Right lobe of liver (tissue), 6 donors: ENCODE results near the gene PLAC1. TPM values are rescaled to one million over a fixed set of nuclear protein-coding genes. Genes with fewer than 3 reads are reported as not detected.

ENCODE experiments used
- ATAC-seq, 4 donors: fragments of 200-7000 bp; cut with Tn5 transposase; one replicate each; pipeline ENCODE4 v1.9.1; 2020; ENCODE audit warnings: mild to moderate bottlenecking in 4 of 4, moderate library complexity in 4 of 4
- DNase-seq, 3 donors: peaks; one replicate each; pipeline ENCODE4 v3.0.0-alpha.2; 2020
- H3K27ac ChIP-seq, 3 donors: fragments of 200-600 bp; one replicate each; pipeline ENCODE4 v1.8.0; 2022
- H3K27me3 ChIP-seq, 2 donors: fragments of 200-600 bp; one replicate each; pipeline ENCODE4 v1.8.0; 2022
- H3K36me3 ChIP-seq, 4 donors: fragments of 200-600 bp; sonication (generic) in 1 of 4; one replicate each; pipeline versions ENCODE4 v1.5.1 to v1.8.0; 2017 to 2022; ENCODE audit warnings: control low read depth in 1 of 4
- H3K4me1 ChIP-seq, 4 donors: fragments of 200-600 bp; sonication (generic) in 1 of 4; one replicate each; pipeline versions ENCODE4 v1.5.1 to v1.8.0; 2017 to 2022; ENCODE audit warnings: control low read depth in 1 of 4
- H3K4me3 ChIP-seq, 3 donors: fragments of 200-600 bp; one replicate each; pipeline ENCODE4 v1.8.0; 2022
- H3K9me3 ChIP-seq, 4 donors: fragments of 200-600 bp; sonication (generic) in 1 of 4; one replicate each; pipeline versions ENCODE4 v1.5.1 to v1.8.0; 2017 to 2022; ENCODE audit warnings: control low read depth in 1 of 4
- POLR2A ChIP-seq: fragments of 450-650 bp; IDR thresholded peaks from one replicate; pipeline ENCODE4 v1.6.1; 2017; ENCODE audit warnings: antibody characterized with exemption, mild to moderate bottlenecking
- WGBS: methylation state at CpG from one replicate; pipeline ENCODE4 v1.1.6; 2018; ENCODE audit warnings: low coverage, low lambda C conversion rate; ENCODE audit not compliant: insufficient coverage; ENCODE audit errors: missing lambda C conversion rate; 5-methylcytosine and 5-hydroxymethylcytosine counted together
- intact Hi-C, 2 donors: fragments of 100-400 bp; cut with DNase I; formaldehyde crosslinking; loops; one replicate each; pipeline versions ENCODE4 v1.11.2 to v1.14.1; 2022
- total RNA-seq, 6 experiments: library from RNA; depleted of rRNA in 2 of 6; stranded (reverse); fragments of >200 nt in 2 of 6; fragmentation: NEBNext Ultra II Directional in 3 of 6; extraction: Animal tissue kit (Norgen Biotek cat#: 25700) in 3 of 6; gene quantifications; one replicate each; pipeline versions ENCODE4 v1.1.0 to v1.2.4, GENCODE V29; 2016 to 2023
- TF ChIP-seq, protein P1 (sequence below), 4 donors: fragments of 200-600 bp in 3 of 4; fragments of 450-650 bp in 1 of 4; IDR thresholded peaks; one replicate each; pipeline versions ENCODE4 v1.5.1 to v1.8.0; 2016 to 2022; ENCODE audit warnings: antibody characterized with exemption in 4 of 4, mild to moderate bottlenecking in 2 of 4
- donor health status: DM: no; HTN: yes; CAD: no.
- donor health status: DM: no; HTN: no; CAD: no.
- donor health status: DM: no; HTN: no; CAD: no.
- donor health status: DM: no; HTN: yes; CAD: no.
- donor health status: DM: no; HTN: yes; CAD: no.

The PLAC1 gene
- total RNA-seq, 6 experiments from 2014 or later = not detected

- DNase-seq (no peak), ATAC-seq (no peak)
- intact Hi-C loops = no loop called here
- H3K36me3 ChIP-seq = no peaks in the 10 kb centered on the region
- 70% methylated on average over 3 of the region's 6 CpGs for WGBS
- H3K27ac ChIP-seq = no peak overlapping the region
- TF ChIP-seq, protein P1, sequence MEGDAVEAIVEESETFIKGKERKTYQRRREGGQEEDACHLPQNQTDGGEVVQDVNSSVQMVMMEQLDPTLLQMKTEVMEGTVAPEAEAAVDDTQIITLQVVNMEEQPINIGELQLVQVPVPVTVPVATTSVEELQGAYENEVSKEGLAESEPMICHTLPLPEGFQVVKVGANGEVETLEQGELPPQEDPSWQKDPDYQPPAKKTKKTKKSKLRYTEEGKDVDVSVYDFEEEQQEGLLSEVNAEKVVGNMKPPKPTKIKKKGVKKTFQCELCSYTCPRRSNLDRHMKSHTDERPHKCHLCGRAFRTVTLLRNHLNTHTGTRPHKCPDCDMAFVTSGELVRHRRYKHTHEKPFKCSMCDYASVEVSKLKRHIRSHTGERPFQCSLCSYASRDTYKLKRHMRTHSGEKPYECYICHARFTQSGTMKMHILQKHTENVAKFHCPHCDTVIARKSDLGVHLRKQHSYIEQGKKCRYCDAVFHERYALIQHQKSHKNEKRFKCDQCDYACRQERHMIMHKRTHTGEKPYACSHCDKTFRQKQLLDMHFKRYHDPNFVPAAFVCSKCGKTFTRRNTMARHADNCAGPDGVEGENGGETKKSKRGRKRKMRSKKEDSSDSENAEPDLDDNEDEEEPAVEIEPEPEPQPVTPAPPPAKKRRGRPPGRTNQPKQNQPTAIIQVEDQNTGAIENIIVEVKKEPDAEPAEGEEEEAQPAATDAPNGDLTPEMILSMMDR (IDR thresholded peaks at IDR 0.05) = no peak
- TF ChIP-seq POLR2A = no peak
- no peaks in the 10 kb centered on the region for H3K27me3 ChIP-seq
- H3K9me3 ChIP-seq = no peaks in the 10 kb centered on the region
- no peaks in the 10 kb centered on the region for H3K4me1 ChIP-seq
- H3K4me3 ChIP-seq = no peak overlapping the region
Measured at GRCh38 chrX:134607523-134607922, 50.7 kb downstream of the PLAC1 start.

GRCh38 chrX:134604701-134605311 is 53.5 kb downstream of the PLAC1 start:
- H3K27me3 ChIP-seq = no peaks in the 10 kb centered on the region
- TF ChIP-seq POLR2A = no peak
- TF ChIP-seq, protein P1 (IDR thresholded peaks at IDR 0.05) = no peak
- no peak overlapping the region for H3K27ac ChIP-seq
- no peak overlapping the region for H3K4me3 ChIP-seq
- no peaks in the 10 kb centered on the region for H3K36me3 ChIP-seq
- intact Hi-C loops = no loop called here
- DNase-seq (no peak), ATAC-seq (no peak)
- H3K9me3 ChIP-seq = no peaks in the 10 kb centered on the region
- H3K4me1 ChIP-seq = no peaks in the 10 kb centered on the region
- WGBS = 41% methylated on average over 3 of the region's 4 CpGs

DNA sequence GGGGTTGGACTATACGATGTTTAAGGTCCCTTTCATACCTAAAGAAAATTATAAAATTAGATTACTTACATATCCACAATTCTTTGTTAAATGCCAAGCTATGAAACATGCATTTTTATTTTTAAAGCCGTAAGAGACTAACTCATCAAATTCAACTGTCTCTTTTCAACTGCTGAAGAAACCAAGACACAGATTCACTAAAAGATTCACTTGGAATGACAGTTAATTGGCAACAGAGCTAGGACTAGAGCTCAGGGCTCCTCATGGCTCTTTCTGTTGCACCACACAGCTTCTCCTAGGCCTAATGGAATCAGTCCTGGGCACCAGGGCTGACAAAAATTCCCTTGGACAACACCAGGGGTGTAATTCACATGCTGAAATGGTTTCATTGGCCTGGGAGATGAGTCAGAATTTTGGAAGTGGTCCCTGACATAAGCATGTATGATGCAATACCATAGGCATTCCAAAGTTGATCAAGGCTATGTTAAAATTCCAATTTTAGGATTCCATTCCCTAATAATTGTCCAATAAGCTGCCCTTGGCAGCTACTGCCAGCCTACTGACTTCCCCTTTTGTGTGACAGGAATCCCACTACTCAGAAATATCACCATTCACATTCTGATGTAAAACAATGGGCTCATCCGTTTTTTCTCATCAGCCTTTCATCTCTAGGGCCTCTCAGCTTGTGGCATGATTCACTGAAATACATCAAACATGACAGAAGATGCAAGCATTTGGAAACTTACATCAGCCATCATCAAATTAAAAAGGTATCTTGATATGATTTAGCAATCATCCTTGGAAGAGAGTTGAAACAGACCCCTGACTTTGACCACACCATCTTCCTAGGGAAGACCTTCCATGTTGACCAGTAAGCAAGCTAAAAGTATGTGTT is 54.2 kb downstream of the PLAC1 start:
- Histone ChIP-seq H3K36me3 (no peaks in the 10 kb centered on the region), H3K4me1 (no peaks in the 10 kb centered on the region), H3K4me3 (no peak overlapping the region), H3K9me3 (no peaks in the 10 kb centered on the region), H3K27ac (no peak overlapping the region), H3K27me3 (no peaks in the 10 kb centered on the region)
- WGBS = 53% methylated on average over 3 of the region's 3 CpGs
- ATAC-seq = peak in 1 of 4 donors; percentile 52
- DNase-seq = no peak
- intact Hi-C loops = no loop called here
- TF ChIP-seq POLR2A = no peak
- TF ChIP-seq, protein P1 (IDR thresholded peaks at IDR 0.05) = no peak

DNA sequence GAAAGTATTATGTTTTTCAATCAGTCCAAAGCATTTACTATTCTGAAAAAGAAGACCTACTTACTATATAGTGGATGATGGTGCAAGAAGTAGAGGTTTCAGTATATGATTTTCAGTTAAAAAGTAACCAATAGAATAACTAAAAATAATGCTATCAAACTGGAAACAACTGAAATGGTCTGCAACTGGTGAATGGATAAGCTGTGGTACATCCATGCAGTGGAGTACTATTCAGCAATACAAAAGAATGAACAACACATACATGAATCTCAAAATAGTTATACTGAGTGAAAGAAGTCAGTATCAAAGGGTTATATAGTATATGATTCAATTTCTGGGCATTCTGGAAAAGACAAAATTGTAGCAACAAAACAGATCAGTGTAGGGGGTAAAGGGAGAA is 55.9 kb downstream of the PLAC1 start:
- intact Hi-C loops = no loop called here
- ATAC-seq (no peak), DNase-seq (no peak)
- no peaks in the 10 kb centered on the region for H3K4me1 ChIP-seq
- H3K27me3 ChIP-seq = no peaks in the 10 kb centered on the region
- no peaks in the 10 kb centered on the region for H3K9me3 ChIP-seq
- H3K4me3 ChIP-seq = no peak overlapping the region
- TF ChIP-seq, protein P1 (IDR thresholded peaks at IDR 0.05) = no peak
- TF ChIP-seq POLR2A = no peak
- H3K36me3 ChIP-seq = no peaks in the 10 kb centered on the region
- H3K27ac ChIP-seq = no peak overlapping the region
